CD4-positive, alpha-beta T cell treated with Interleukin-15 for 1 hour (primary cell): Measurements from ENCODE around the gene PCA3.

ENCODE experiments used
- DNase-seq: peaks from one replicate; pipeline ENCODE4 v3.0.0-alpha.2; 2020

The PCA3 gene

GRCh38 chr9:76758476-76758875, 5.8 kb upstream of the PCA3 start:
- no peak for DNase-seq

- DNase-seq = peak; percentile 32
These were observed 4.5 kb upstream of the PCA3 start for GRCh38 chr9:76759732-76760131.

- DNase-seq = no peak
These were observed 2.8 kb upstream of the PCA3 start for GRCh38 chr9:76761448-76761847.

GRCh38 chr9:76766126-76766525, 1.9 kb downstream of the PCA3 start:
- no peak for DNase-seq

- DNase-seq = no peak
These were observed 8.6 kb downstream of the PCA3 start for GRCh38 chr9:76772686-76773445.

GRCh38 chr9:76784881-76785280, 20.6 kb downstream of the PCA3 start:
- no peak for DNase-seq

GRCh38 chr9:76785501-76785900, 21.3 kb downstream of the PCA3 start:
- DNase-seq = no peak

GRCh38 chr9:76787677-76788076, 23.4 kb downstream of the PCA3 start:
- DNase-seq = no peak

- no peak for DNase-seq
These were observed 25.6 kb downstream of the PCA3 start for GRCh38 chr9:76789840-76790239.

GRCh38 chr9:76793784-76794431, 29.7 kb downstream of the PCA3 start:
- no peak for DNase-seq

GRCh38 chr9:76796296-76796695, 32.1 kb downstream of the PCA3 start:
- no peak for DNase-seq

GRCh38 chr9:76798527-76798926, 34.3 kb downstream of the PCA3 start:
- no peak for DNase-seq

GRCh38 chr9:76799473-76799872, 35.2 kb downstream of the PCA3 start:
- DNase-seq = no peak

- DNase-seq = no peak
These were observed 36.7 kb downstream of the PCA3 start for GRCh38 chr9:76800901-76801300.

GRCh38 chr9:76803083-76803482, 38.8 kb downstream of the PCA3 start:
- no peak for DNase-seq

- DNase-seq = no peak
These were observed 39.5 kb downstream of the PCA3 start for GRCh38 chr9:76803762-76804161.

GRCh38 chr9:76808636-76809035, 44.4 kb downstream of the PCA3 start:
- no peak for DNase-seq

- no peak for DNase-seq
These were observed 46.2 kb downstream of the PCA3 start for GRCh38 chr9:76810377-76810957.

GRCh38 chr9:76812591-76812990, 48.4 kb downstream of the PCA3 start:
- DNase-seq = no peak

- no peak for DNase-seq
These were observed 53.3 kb downstream of the PCA3 start for GRCh38 chr9:76817489-76817888.

GRCh38 chr9:76818271-76818670, 54.0 kb downstream of the PCA3 start:
- DNase-seq = no peak

GRCh38 chr9:76820431-76820830, 56.2 kb downstream of the PCA3 start:
- no peak for DNase-seq

GRCh38 chr9:76827296-76828080, 63.2 kb downstream of the PCA3 start:
- DNase-seq = no peak

GRCh38 chr9:76828447-76828846, 64.2 kb downstream of the PCA3 start:
- no peak for DNase-seq
